Sciatic nerve (tissue), 2 donors: Measurements from ENCODE around the gene ZNF283. TPM values are rescaled to one million over a fixed set of nuclear protein-coding genes. Genes with fewer than 3 reads are reported as not detected.

Source experiments
- ATAC-seq: fragments of 200-7000 bp; cut with Tn5 transposase; one replicate; pipeline ENCODE4 v1.9.1; 2020; ENCODE audit warnings: mild to moderate bottlenecking, moderate library complexity
- DNase-seq: peaks from one replicate; pipeline ENCODE4 v3.0.0-alpha.2; 2020; ENCODE audit warnings: low spot score
- intact Hi-C: fragments of 100-400 bp; cut with DNase I; formaldehyde crosslinking; loops from one replicate; pipeline ENCODE4 v1.14.2; 2022
- total RNA-seq: library from RNA; stranded (reverse); fragmentation: NEBNext Ultra II Directional; extraction: Animal tissue kit (Norgen Biotek cat#: 25700); gene quantifications from one replicate; pipeline ENCODE4 v1.2.1, GENCODE V29; 2021
- donor health status: DM: no; HTN: no; CAD: no.
- donor health status: DM: no; HTN: no; CAD: no.

The ZNF283 gene
- 17.4 TPM for total RNA-seq

GRCh38 chr19:43826787-43827754, at the start of gene ZNF283:
Gene ZNF283 (plus strand): TSS chr19:43827321. CDS start chr19:43833505, 6,184 bp downstream.
- ATAC-seq (peak; percentile 99), DNase-seq (peak; percentile 92)
- intact Hi-C loops, result no loop called here

- intact Hi-C loops, result no loop called here
- no peak for DNase-seq
- no peak for ATAC-seq
Measured at GRCh38 chr19:43778651-43779050, 48.5 kb upstream of the ZNF283 start.

- no peak for DNase-seq
- intact Hi-C loops, result no loop called here
- no peak for ATAC-seq
Measured at GRCh38 chr19:43779147-43779819, 47.8 kb upstream of the ZNF283 start.

- intact Hi-C loops, result no loop called here
- DNase-seq, result no peak
- no peak for ATAC-seq
Measured at GRCh38 chr19:43779820-43780219, 47.3 kb upstream of the ZNF283 start.

- no peak for DNase-seq
- ATAC-seq, result no peak
- intact Hi-C loops, result no loop called here
Measured at GRCh38 chr19:43780706-43781525, 46.2 kb upstream of the ZNF283 start, which contains the start of gene KCNN4. Gene KCNN4 (minus strand): TSS chr19:43780973. CDS start chr19:43780861, 112 bp downstream.

GRCh38 chr19:43781630-43782310, 45.4 kb upstream of the ZNF283 start:
- intact Hi-C loops, result no loop called here
- no peak for ATAC-seq
- no peak for DNase-seq

GRCh38 chr19:43782311-43782660, 44.8 kb upstream of the ZNF283 start:
- intact Hi-C loops, result no loop called here
- ATAC-seq, result no peak
- no peak for DNase-seq

- no peak for ATAC-seq
- DNase-seq, result no peak
- intact Hi-C loops, result no loop called here
Measured at GRCh38 chr19:43782689-43783231, 44.4 kb upstream of the ZNF283 start.

- ATAC-seq (no peak), DNase-seq (no peak)
- intact Hi-C loops, result no loop called here
Measured at GRCh38 chr19:43783636-43784035, 43.5 kb upstream of the ZNF283 start.

GRCh38 chr19:43784241-43784980, 42.7 kb upstream of the ZNF283 start:
- ATAC-seq, result peak; percentile 27
- intact Hi-C loops, result no loop called here
- no peak for DNase-seq

GRCh38 chr19:43784981-43785808, 41.9 kb upstream of the ZNF283 start:
- intact Hi-C loops, result loop anchor here (5.0 kb wide), 1 partner anchor 38 kb away; no protein-coding TSS in a partner anchor
- no peak for DNase-seq

GRCh38 chr19:43786665-43787064, 40.5 kb upstream of the ZNF283 start:
- DNase-seq, result no peak
- intact Hi-C loops, result loop anchor here (5.0 kb wide), 1 partner anchor 39 kb away; no protein-coding TSS in a partner anchor
- no peak for ATAC-seq

More at GRCh38 chr19:43784981-43785808, 41.9 kb upstream of the ZNF283 start:
- ATAC-seq, result peak; percentile 81

GRCh38 chr19:43789029-43789428, 38.1 kb upstream of the ZNF283 start:
- no peak for DNase-seq
- no peak for ATAC-seq
- intact Hi-C loops, result loop anchor here (5.0 kb wide), 1 partner anchor 42 kb away; no protein-coding TSS in a partner anchor

- intact Hi-C loops, result no loop called here
Measured at GRCh38 chr19:43790587-43790986, 36.5 kb upstream of the ZNF283 start.

GRCh38 chr19:43797118-43797517, 30.0 kb upstream of the ZNF283 start:
- ATAC-seq (no peak), DNase-seq (no peak)
- intact Hi-C loops, result no loop called here

More at GRCh38 chr19:43790587-43790986, 36.5 kb upstream of the ZNF283 start:
- no peak for DNase-seq
- no peak for ATAC-seq

GRCh38 chr19:43797556-43797955, 29.6 kb upstream of the ZNF283 start:
- ATAC-seq, result no peak
- intact Hi-C loops, result no loop called here
- no peak for DNase-seq
